CD4-positive, alpha-beta T cell treated with Interleukin-15 for 1 hour (primary cell): Measurements from ENCODE around the gene NDUFB2.
"Not testable (repeated sequence)": the region's sequence is repeated elsewhere in the genome, so short reads cannot be mapped to it uniquely, and the experiment has no call there.

Source experiments
- DNase-seq: peaks from one replicate; pipeline ENCODE4 v3.0.0-alpha.2; 2020

Gene NDUFB2

DNA sequence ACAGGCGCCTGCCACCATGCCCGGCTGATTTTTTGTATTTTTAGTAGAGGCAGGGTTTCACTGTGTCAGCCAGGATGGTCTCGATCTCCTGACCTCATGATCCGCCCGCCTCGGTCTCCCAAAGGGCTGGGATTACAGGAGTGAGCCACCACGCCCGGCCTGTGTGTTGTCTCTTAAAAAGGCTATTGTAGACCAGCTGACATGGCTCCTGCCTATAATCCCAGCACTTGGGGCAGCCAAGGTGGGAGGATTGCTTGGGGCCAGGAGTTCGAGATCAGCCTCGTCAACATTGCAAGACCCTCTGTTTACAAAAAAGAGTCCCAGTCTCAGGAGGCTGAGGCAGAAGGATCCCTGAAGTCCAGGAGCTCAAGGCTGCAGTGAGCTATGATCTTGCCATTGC, 2.7 kb upstream of the NDUFB2 start:
- DNase-seq: not testable (repeated sequence)

DNA sequence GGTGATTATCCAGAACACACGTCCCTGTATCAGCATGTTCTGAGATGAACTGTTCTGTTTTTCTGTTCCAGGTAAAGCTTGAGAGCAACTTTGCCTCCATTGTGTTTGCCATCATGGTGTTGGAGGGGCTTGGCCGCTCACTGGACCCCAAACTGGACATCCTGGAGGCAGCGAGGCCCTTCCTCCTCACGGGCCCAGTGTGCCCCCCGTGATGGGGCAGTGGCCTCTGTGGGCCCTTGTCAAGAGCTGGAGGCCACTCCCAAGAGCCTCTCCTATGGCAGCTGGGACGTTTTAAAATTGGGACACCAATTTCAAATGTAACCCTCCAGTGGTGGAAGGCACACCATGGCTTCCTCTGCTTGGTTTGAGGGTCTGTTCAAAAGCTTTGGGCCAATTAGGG, 1.9 kb upstream of the NDUFB2 start:
- no peak for DNase-seq

DNA sequence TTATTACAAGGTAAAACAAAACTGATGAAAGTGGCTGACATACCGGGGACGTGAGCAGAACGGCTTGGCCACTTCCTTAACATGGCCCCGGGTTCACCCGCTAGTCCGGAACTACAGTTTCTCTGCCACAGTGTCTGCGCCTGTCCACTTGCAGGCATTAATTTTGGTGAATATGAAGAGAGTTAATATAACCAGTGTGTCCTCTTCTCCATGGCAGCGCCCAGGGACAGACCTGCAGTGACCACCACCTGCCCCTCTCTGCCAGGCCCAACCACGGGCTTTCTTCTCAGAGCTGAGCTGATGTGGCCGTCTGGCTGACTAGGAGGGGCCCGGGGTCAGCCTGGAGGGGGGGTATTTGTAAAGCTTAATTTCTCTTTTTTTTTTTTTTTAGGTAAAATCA, 1.1 kb upstream of the NDUFB2 start:
- no peak for DNase-seq

DNA sequence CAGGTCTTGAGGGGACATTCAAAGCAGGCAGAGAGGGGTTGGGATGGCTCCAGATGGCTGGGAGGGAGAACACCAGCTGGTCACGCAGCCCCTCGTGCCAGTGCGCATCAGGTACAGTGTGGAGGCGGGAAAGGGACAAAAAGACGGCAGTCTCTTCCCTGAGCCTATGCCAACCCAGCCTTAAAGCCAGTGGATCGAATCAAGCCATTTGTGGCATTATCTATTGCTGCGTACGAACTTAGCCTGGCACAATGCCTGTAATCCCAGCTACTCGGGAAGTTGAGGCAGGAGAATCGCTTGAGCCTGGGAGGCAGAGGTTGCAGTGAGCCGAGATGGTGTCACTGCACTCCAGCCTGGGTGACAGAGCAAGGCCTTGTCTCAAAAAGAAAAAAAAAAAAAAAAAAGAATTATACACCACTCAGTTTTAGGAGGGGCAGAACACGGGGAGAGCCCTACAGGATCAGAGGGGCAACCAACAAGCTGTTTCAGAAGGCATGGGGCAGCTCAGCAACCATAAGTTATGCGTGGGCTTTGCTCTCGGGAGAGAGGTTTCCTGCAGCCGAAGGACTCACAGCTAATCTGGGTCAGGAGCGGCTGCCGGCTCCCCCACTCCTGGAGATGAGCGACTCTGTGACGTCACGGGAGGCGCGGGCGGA, 356 bp upstream of the NDUFB2 start:
- DNase-seq: peak; percentile 91

DNA sequence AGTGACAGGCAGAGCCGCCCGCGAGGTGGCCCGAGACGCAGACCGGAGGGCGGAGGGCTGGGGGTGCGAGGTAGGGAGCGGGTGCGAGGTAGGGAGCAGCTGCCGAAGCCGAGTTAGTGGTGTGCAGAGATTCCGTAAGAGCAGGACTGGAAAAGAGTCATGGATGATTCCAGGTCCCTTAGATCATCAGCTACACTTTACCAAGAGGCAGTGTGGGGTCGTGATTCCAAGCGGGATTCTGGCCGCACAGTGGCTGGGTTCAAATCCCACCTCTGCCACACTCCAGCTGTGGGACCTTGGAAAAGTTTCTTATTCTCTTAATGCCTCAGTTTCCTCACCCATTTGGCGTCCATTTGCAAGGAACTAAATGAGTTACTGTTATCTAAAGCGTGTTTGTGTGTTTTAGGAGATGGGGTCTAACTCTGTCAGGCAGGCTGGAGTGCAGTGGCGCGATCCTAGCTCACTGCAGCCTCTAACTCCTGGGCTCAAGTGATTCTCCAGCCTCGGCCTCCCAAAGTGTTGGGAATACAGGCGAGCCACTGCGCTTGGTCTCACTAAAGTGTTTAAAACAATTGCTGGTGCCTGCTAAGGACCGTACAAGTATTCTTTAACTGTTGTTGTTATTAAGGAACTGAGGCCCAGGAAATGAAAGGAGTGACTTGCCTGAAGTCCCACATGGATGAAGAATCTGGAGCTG, 1.1 kb downstream of the NDUFB2 start:
- DNase-seq: no peak

DNA sequence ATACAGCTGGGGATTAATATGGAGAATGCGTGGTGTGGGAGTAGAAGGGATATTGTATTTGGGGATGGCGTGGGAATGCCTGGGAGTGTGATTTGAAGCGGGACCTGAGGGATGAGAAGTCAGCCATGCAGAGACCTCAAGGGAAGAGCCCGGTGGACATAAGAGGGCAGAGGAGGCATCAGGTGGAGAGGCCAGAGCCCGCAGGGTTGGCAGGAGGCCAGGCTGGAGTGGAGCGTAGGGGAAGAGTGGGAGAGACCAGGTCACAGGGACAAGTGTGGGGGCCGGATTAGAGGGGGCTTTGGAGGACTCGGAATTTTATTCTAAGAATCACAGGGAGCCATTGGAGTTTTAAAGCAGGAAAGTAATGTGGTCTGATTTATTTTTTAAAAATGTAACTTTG, 2.0 kb downstream of the NDUFB2 start:
- DNase-seq: no peak

DNA sequence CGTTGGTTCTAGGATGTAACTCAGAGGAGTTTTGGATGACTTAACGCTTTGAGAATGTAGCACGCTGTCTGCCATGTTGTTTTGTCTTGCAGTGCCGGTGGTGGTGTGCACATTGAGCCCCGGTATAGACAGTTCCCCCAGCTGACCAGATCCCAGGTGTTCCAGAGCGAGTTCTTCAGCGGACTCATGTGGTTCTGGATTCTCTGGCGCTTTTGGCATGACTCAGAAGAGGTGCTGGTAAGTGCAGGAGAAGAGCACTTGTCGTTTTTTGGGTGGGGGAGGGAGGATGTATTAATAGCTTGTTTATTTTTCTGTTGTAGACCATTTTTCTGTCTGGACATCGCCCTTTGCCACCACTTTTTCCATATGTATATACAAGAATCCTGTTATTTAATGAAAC, 6.3 kb downstream of the NDUFB2 start:
- DNase-seq: no peak

DNA sequence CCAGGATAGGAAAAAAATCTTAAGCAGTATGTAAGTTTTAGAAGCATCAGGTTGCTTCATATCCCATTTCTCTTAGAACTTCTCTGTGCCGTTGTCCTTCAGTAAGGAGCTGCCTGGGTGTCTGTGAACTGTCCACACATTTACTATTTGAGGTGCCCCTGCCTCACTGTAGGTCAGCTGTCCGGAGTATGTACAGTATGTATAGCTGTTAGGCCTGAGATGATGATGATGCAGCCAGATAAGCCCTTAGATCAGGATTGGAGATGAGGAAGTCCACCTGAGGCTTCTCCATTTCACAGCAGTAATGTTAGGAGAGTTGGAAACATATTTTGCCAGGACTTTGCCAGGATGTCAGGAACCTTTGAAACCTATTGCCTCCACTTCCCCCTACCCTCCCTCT, 7.7 kb downstream of the NDUFB2 start:
- DNase-seq: no peak

DNA sequence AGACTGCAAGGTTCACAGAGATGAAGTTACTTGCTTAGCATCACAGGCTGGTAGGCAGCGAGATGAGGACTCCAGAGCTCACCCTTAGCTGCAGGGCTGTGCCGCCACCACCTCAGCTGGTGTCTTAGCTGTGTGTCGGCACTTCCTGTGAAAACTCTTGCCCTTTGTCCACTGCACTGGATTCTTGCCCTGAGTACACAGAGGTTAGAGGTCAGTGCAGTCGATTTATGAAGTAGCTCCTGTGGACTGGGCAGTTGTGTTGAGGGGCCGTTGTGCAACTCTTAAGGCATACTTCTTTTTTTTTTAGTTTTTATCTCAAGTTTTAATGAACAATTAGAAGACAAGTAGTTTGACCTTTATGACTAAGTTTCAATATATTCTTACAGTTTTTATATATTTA, 10.6 kb downstream of the NDUFB2 start:
- no peak for DNase-seq

DNA sequence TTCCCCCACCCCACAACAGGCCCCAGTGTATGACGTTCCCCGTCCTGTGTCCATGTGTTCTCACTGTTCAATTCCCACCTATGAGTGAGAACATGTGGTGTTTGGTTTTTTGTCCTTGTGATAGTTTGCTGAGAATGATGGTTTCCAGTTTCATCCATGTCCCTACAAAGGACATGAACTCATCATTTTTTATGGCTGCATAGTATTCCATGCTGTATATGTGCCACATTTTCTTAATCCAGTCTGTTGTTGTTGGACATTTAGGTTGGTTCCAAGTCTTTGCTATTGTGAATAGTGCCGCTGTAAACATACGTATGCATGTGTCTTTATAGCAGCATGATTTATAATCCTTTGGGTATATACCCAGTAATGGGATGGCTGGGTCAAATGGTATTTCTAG, 12.3 kb downstream of the NDUFB2 start:
- DNase-seq: not testable (repeated sequence)

DNA sequence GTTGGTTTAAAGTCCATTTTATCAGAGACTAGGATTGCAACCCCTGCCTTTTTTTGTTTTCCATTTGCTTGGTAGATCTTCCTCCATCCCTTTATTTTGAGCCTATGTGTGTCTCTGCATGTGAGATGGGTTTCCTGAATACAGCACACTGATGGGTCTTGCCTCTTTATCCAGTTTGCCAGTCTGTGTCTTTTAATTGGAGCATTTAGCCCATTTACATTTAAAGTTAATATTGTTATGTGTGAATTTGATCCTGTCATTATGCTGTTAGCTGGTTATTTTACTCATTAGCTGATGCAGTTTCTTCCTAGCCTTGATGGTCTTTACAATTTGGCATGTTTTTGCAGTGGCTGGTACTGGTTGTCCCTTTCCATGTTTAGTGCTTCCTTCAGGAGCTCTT, 15.9 kb downstream of the NDUFB2 start:
- not testable (repeated sequence) for DNase-seq

DNA sequence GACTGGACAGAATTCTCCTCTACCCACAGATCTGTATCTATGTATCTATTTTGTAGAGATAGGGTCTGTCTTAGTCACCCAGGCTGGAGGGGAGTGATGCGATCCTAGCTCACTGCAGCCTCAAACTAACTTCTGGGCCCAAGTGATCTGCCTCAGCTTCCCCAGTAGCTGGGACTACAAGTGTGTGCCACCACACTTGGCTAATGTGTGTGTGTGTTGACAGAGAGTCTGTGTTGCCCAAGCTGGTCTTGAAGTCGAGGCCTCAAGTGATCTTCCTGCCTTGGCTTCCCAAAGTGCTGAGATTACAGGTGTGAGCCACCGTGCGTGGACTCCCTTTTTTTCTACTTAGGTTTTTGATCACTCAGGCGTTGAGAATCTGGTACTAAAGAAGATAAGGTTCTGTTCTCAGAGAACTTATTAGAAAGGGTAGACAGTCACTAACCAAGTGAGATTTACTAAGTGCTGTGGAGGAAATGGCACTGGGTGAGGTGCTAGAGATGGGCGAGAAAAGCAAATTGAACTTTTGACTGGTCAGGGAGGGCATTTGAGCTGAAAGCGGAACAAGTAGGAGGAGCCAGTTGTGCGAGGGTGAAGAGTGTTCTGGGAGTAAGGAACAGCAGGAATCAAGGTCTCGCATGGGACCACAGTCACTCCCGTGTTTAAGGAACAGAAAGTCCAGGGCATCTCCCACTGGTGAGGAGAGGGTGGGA, 18.0 kb downstream of the NDUFB2 start:
- no peak for DNase-seq

DNA sequence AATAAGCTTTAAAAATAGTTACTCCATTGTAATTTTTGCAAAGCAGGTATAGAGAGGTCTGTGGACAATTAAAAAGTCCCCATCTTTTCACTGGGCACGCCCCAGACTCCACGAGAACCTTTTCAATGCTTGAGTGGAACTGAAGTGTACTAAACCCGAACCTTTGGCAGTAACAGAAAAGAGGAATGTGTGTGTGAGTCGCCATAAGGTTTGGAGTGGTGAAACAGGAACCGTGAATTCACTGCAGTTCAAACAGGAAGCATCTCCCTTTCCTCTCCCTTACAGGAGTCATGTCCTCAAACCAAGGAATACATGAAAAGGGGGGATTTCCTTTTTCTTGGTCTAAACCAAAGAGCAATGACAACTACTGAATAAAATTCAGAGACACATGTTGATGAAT, 23.2 kb downstream of the NDUFB2 start:
- no peak for DNase-seq

DNA sequence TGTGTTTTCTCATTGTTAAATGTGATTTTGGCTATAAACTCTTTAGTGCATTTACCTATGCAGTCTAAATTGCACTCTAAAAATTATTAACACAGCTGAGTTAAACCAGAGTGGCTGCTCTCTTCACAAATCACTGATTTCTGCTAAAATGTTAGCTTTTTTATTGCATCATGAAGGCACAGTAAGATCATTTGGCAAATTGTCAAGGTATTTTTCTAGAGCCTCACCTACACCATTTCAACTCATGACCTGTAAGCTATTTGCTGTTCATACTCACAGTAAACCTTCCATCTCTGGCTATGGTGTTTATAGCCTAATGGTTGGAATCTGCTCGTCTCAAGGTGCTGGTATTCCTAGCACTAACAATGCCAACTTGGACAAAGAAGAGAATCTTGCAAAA, 25.7 kb downstream of the NDUFB2 start:
- no peak for DNase-seq

DNA sequence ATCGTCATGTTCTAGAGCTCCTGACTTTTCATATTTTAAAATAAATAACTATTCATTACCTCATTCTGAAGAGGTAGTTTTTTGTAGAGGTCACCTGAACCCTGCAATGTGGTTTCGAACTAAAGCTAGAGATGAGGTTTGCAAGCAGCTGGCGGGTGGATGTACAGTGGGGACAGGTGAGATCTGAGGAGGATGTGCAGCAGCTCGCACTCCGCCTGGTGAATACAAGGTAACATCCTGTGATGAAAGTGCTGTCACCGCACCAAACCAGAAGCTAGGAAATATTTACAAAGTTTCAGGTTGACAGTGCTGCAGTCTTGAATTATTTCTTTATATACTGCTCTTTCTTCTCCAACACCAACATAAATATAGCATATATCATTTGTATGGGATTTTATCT, 26.5 kb downstream of the NDUFB2 start:
- DNase-seq: peak; percentile 41

DNA sequence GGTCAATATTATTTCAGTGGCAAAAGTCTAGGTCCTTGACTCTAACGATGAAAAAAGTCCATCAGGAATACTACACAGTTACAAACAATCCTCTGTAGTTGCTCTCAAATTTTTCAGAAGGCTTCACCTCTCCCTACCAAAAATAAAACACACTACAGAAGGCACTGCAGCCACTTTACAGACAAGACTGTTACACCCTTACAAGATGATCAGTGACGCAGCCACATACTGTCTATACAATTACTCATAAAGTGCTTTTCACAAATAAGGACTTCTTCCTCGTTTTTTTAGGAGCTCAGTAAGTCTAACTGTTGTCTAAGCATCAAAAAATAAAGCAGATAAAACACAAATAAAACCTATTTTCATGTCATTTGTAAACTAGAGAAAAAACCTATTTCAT, 27.1 kb downstream of the NDUFB2 start:
- no peak for DNase-seq

DNA sequence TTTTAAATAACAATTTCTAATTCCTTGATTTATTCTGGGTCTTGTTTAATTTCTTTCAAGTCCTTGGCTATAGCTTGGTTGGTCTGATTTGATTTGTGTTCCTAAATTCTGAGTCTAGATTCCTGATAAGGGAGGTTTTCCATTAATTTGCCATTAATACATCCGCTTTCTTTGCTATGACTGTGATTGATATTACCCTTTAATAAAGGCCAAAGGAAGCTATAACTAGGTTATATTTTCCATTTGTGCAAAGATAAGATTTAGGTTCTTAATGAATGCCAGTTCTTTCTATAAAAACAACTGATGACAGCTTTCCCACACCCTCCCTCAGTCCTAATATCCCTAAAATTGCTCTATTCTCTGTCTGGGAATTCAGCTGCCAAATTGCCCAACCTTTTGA, 28.2 kb downstream of the NDUFB2 start:
- no peak for DNase-seq

DNA sequence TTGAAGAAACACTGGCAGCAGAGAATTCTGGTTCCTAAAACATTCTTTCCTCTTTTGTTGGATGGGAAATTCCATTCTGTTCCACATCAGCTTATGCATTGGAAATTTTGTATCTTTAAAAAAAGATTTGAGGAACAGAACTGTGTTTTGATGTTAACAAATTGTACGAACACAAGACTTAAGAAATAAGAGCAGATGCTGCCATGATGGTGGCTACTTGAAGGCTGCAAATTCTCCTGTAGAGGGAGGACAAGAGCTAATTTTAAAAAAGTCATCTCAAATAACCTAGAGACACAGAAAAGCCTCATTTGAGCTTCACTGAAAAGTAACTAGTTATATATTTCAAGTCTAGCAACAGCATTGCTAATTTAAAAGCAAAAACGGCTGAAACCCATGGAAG, 29.8 kb downstream of the NDUFB2 start:
- no peak for DNase-seq

DNA sequence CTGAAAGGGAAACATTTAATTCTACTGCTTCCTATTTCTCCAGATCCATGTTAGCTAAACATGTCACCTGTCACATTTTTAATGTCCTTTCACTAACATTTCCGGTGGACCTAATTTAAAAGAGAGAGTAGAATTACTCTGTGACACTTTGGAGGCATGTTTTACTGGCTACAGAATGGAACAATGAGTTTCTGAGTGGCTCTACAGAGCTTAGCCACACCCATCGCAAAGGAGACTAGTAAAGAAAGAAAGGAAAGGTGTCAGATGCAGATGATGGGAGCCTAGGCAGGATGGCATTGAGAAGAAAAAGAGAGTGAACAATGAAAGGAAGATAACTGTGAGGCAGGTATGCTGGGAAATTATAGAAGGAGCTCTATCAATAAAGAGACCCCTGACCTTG, 35.9 kb downstream of the NDUFB2 start:
- DNase-seq: no peak

DNA sequence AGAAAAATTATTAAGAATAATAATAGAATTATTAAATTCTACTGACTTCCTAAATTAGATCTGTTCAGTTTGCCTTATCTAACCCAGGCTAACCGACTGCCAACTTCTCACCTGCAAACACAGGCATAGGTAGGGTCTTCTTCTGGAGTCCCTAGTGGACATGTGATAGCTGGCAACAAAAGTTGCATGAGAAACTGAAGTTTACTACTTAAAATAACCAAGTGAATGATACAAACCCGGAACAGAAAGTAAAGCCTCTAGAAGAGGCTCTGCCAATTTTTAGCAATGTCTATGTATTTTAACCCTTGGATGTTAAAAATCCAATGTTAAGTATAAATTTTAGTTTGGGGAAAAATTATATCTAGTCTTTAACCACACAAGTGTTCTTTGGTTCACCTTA, 37.6 kb downstream of the NDUFB2 start:
- DNase-seq: no peak

DNA sequence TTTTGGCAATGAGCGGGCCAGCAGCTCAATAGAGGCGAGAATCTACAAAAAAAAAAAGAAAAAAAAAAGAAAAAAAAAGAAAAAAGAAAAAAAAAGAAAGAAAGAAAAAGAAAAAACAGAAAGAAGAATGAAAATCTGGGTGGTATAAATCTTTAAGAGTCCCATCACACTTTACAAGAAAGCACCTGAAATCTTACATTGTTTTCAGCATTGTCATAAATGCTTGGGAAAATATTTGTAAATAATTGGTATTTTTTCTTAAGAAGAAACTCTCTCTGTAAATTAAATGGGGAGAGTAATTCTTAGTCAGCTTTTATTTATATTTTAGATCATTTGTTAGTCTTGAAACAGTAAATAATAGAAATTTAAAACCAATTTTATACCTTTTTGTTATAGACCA, 38.2 kb downstream of the NDUFB2 start:
- DNase-seq: no peak

DNA sequence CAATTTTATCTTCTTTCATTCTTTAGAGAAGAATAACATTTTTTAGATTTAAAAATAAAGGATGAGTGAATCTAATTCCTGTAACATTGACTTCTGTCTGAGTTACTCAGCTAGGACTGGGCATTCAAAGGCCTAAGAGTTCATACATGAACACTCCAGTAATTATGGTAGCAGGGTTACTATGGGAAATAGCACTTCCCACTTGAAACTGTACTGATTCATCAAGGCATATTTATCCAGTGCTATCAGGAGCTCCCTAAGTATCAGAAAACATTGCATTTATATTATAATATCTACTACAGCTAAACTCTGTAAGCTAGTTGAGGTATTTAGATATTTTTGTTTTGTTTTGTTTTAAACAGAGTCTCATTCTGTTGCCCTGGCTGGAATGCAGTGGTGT, 41.8 kb downstream of the NDUFB2 start:
- DNase-seq: no peak

DNA sequence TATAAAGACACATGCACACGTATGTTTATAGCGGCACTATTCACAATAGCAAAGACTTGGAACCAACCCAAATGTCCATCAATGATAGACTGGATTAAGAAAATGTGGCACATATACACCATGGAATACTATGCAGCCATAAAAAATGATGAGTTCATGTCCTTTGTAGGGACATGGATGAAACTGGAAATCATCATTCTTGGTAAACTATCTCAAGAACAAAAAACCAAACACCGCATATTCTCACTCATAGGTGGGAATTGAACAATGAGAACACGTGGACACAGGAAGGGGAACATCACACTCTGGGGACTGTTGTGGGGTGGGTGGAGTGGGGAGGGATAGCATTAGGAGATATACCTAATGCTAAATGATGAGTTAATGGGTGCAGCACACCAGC, 46.7 kb downstream of the NDUFB2 start:
- not testable (repeated sequence) for DNase-seq

DNA sequence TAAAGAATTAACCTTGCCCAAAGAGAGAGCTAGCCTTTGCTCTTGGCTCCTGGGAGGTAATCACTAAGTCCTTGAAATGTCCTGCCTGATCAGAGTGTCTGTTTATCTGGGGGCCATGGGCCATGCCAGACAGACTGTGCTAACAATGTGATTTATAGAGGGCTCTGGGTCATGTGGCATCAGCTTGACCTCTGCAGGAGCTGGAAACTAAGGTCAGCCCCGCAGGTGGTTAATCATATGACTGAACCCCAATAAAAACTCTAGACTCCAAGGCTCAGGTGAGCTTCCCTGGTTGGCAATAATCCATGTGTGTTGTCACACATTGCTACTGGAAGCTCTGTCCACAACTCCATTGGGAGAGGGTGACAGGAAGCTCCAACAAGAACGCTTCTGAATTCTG, 47.5 kb downstream of the NDUFB2 start:
- no peak for DNase-seq
